ENCODE measurements around the gene CHAF1B.

- TF ChIP-seq CTCF (IDR thresholded peaks at IDR 0.05; ENCODE audit: control extremely low read depth in 1 of 3, insufficient read depth in 1 of 3, low read depth in 1 of 3, low read length in 3 of 3) (no peak), SIX5 (IDR thresholded peaks at IDR 0.05; ENCODE audit: low read depth, low read length) (no peak), EGR1 (IDR thresholded peaks at IDR 0.05; ENCODE audit: borderline replicate concordance, low read depth, low read length) (no peak), BRCA1 (IDR thresholded peaks at IDR 0.05; ENCODE audit: low read depth, low read length) (no peak), ATF3 (IDR thresholded peaks at IDR 0.05; ENCODE audit: insufficient read depth, low read depth, low read length) (no peak), POLR2A (IDR thresholded peaks at IDR 0.05; ENCODE audit: control extremely low read depth in 1 of 2, low read depth in 2 of 2, low read length in 2 of 2) (no peak), RNF2 (IDR thresholded peaks at IDR 0.05; ENCODE audit: borderline replicate concordance, low read depth, low read length, missing control alignments, poor library complexity, severe bottlenecking) (no peak), RBBP5 (IDR thresholded peaks at IDR 0.05; ENCODE audit: borderline replicate concordance, low read depth, low read length) (no peak), CBX5 (IDR thresholded peaks at IDR 0.05; ENCODE audit: low read depth, low read length) (no peak), RAD21 (IDR thresholded peaks at IDR 0.05 in 1 of 2, conservative IDR thresholded peaks at IDR 0.05 in 1 of 2; ENCODE audit: low read depth in 2 of 2, low read length in 2 of 2) (no peak), MAX (IDR thresholded peaks at IDR 0.05) (no peak)
Observed at GRCh38 chr21:36375994-36376393, 9.2 kb upstream of the CHAF1B start.

Measured in H1 (cell line).